Embryonic facial prominence (tissue), 1 donor: ENCODE results near the gene EEF1A2.
A peak's percentile ranks its signal among the peaks of the same experiment; 100 is the strongest.

Experiments
- DNase-seq: peaks from one replicate; pipeline ENCODE4 v3.0.0-alpha.2; 2016; ENCODE audit errors: extremely low spot score

The EEF1A2 gene

GRCh38 chr20:63536997-63537524, 38.2 kb upstream of the EEF1A2 start, which contains the start of gene PTK6:
Gene PTK6, minus strand, starts transcription at chr20:63537376. Its CDS starts 62 bp downstream, at chr20:63537314.
- no peak for DNase-seq

- DNase-seq, result no peak
Measured at GRCh38 chr20:63536241-63536977, 37.5 kb upstream of the EEF1A2 start.

- no peak for DNase-seq
Measured at GRCh38 chr20:63534831-63535651, 36.2 kb upstream of the EEF1A2 start.

GRCh38 chr20:63534427-63534830, 35.5 kb upstream of the EEF1A2 start:
- no peak for DNase-seq

- no peak for DNase-seq
Measured at GRCh38 chr20:63533871-63534393, 35.0 kb upstream of the EEF1A2 start.

- no peak for DNase-seq
Measured at GRCh38 chr20:63533388-63533787, 34.5 kb upstream of the EEF1A2 start.

- no peak for DNase-seq
Measured at GRCh38 chr20:63532449-63532971, 33.6 kb upstream of the EEF1A2 start.

- no peak for DNase-seq
Measured at GRCh38 chr20:63531686-63532448, 33.0 kb upstream of the EEF1A2 start.

- no peak for DNase-seq
Measured at GRCh38 chr20:63530788-63531160, 31.9 kb upstream of the EEF1A2 start.

GRCh38 chr20:63529861-63530787, 31.2 kb upstream of the EEF1A2 start:
- no peak for DNase-seq

GRCh38 chr20:63529180-63529860, 30.4 kb upstream of the EEF1A2 start:
- DNase-seq, result no peak

- DNase-seq, result no peak
Measured at GRCh38 chr20:63527184-63527583, 28.3 kb upstream of the EEF1A2 start.

GRCh38 chr20:63525971-63526370, 27.1 kb upstream of the EEF1A2 start:
- no peak for DNase-seq

- no peak for DNase-seq
Measured at GRCh38 chr20:63525185-63525584, 26.3 kb upstream of the EEF1A2 start.

GRCh38 chr20:63522981-63523611, 24.2 kb upstream of the EEF1A2 start:
- DNase-seq, result no peak

- DNase-seq, result no peak
Measured at GRCh38 chr20:63522091-63522868, 23.4 kb upstream of the EEF1A2 start.

- no peak for DNase-seq
Measured at GRCh38 chr20:63521602-63522001, 22.7 kb upstream of the EEF1A2 start.

GRCh38 chr20:63520934-63521601, 22.2 kb upstream of the EEF1A2 start:
- peak; percentile 42 for DNase-seq
